GM23338 (cell line): ENCODE measurements around the gene STAM. TPM values are rescaled to one million over a fixed set of nuclear protein-coding genes. Genes with fewer than 3 reads are reported as not detected.

ENCODE experiments used
- ATAC-seq: fragments of 200-7000 bp; cut with Tn5 transposase; 3 replicates; pipeline ENCODE4 v1.9.1; 2020
- DNase-seq: peaks from one replicate; pipeline ENCODE4 v3.0.0-alpha.2; 2015; ENCODE audit warnings: low spot score
- H2AFZ ChIP-seq: fragments of 200-600 bp; sonication (generic); 2 replicates; pipeline ENCODE4 v1.8.0; 2016; ENCODE audit warnings: antibody characterized with exemption, mild to moderate bottlenecking, moderate library complexity
- H3F3A ChIP-seq: fragments of 200-600 bp; sonication (generic); replicated peaks from 2 replicates; pipeline ENCODE4 v1.8.0; 2017; ENCODE audit warnings: antibody characterized with exemption, mixed run types, low read depth
- H3K27ac ChIP-seq: fragments of 200-600 bp; sonication (generic); 2 replicates; pipeline ENCODE4 v1.6.1; 2016; ENCODE audit warnings: low read depth
- H3K27me3 ChIP-seq: fragments of 200-600 bp; sonication (generic); 2 replicates; pipeline ENCODE4 v1.8.0; 2016; ENCODE audit warnings: mild to moderate bottlenecking, mixed run types, moderate library complexity; ENCODE audit not compliant: insufficient read depth
- H3K36me3 ChIP-seq: fragments of 200-600 bp; sonication (generic); 2 replicates; pipeline ENCODE4 v1.8.0; 2016; ENCODE audit warnings: mild to moderate bottlenecking; ENCODE audit not compliant: insufficient read depth
- H3K4me1 ChIP-seq: fragments of 200-600 bp; sonication (generic); 2 replicates; pipeline ENCODE4 v1.8.0; 2016; ENCODE audit warnings: mild to moderate bottlenecking, moderate library complexity; ENCODE audit not compliant: insufficient read depth
- H3K4me2 ChIP-seq: fragments of 200-600 bp; sonication (generic); 2 replicates; pipeline ENCODE4 v1.7.1; 2017; ENCODE audit warnings: mixed run types
- H3K4me3 ChIP-seq: fragments of 200-600 bp; sonication (generic); 2 replicates; pipeline ENCODE4 v1.6.1; 2016; ENCODE audit warnings: mixed run types
- H3K79me2 ChIP-seq: fragments of 200-600 bp; sonication (generic); replicated peaks from 2 replicates; pipeline ENCODE4 v1.8.0; 2017; ENCODE audit warnings: mild to moderate bottlenecking; ENCODE audit not compliant: insufficient read depth
- H3K9me2 ChIP-seq: fragments of 200-600 bp; sonication (generic); 2 replicates; pipeline ENCODE4 v1.8.0; 2017; ENCODE audit not compliant: insufficient read depth
- H4K20me1 ChIP-seq: fragments of 200-600 bp; sonication (generic); replicated peaks from 2 replicates; pipeline ENCODE4 v1.8.0; 2017; ENCODE audit warnings: mild to moderate bottlenecking; ENCODE audit not compliant: insufficient read depth
- H3K27ac Mint-ChIP-seq: 2 replicates; pipeline ENCODE4 v1.8.0; 2020; ENCODE audit warnings: inconsistent platforms, mild to moderate bottlenecking, moderate library complexity, mixed read lengths
- H3K27me3 Mint-ChIP-seq: 3 replicates; pipeline ENCODE4 v1.8.0; 2022; ENCODE audit warnings: low read depth, mild to moderate bottlenecking, moderate library complexity, mixed read lengths, inconsistent platforms; ENCODE audit not compliant: insufficient read depth, poor library complexity
- H3K36me3 Mint-ChIP-seq: 3 replicates; pipeline ENCODE4 v1.8.0; 2021; ENCODE audit warnings: low read depth, mild to moderate bottlenecking, inconsistent platforms, moderate library complexity, mixed read lengths
- H3K4me1 Mint-ChIP-seq: 3 replicates; pipeline ENCODE4 v1.8.0; 2020; ENCODE audit warnings: mild to moderate bottlenecking, inconsistent platforms, mixed read lengths
- H3K4me3 Mint-ChIP-seq: 3 replicates; pipeline ENCODE4 v1.8.0; 2021; ENCODE audit warnings: moderate library complexity, mild to moderate bottlenecking, inconsistent platforms, mixed read lengths
- H3K9me3 Mint-ChIP-seq: 3 replicates; pipeline ENCODE4 v1.8.0; 2020; ENCODE audit warnings: moderate library complexity, mild to moderate bottlenecking, inconsistent platforms, mixed read lengths
- CREB1 ChIP-seq: fragments of 250-450 bp; sonication (Bioruptor Pico); IDR thresholded peaks from 2 replicates; pipeline ENCODE4 v1.5.0; 2020; ENCODE audit warnings: low read depth, mild to moderate bottlenecking, moderate library complexity
- EZH2 ChIP-seq: fragments of 200-600 bp; sonication (generic); IDR thresholded peaks from one replicate; pipeline ENCODE4 v1.8.0; 2017; ENCODE audit warnings: antibody characterized with exemption, mild to moderate bottlenecking, low read depth; ENCODE audit not compliant: unreplicated experiment
- EZH2phosphoT487 ChIP-seq: fragments of 200-600 bp; sonication (generic); IDR thresholded peaks from one replicate; pipeline ENCODE4 v1.8.1; 2018; ENCODE audit warnings: antibody characterized with exemption; ENCODE audit not compliant: unreplicated experiment
- NANOG ChIP-seq: IDR thresholded peaks from 2 replicates; pipeline ENCODE4 v1.6.1; 2016; ENCODE audit warnings: antibody characterized with exemption, borderline replicate concordance
- STAT1 ChIP-seq: IDR thresholded peaks from one replicate; pipeline ENCODE4 v1.6.1; 2016; ENCODE audit warnings: antibody characterized with exemption; ENCODE audit not compliant: unreplicated experiment
- ZNF331 ChIP-seq: fragments of 250-450 bp; sonication (Bioruptor Pico); IDR thresholded peaks from 2 replicates; pipeline ENCODE4 v1.5.0; 2020; ENCODE audit warnings: low read depth, mild to moderate bottlenecking, moderate library complexity
- polyA plus RNA-seq: library from polyadenylated mRNA; unstranded; fragments of >200 nt; fragmentation: Nextera tagmentation; extraction: Ambion mirVana; gene quantifications from 2 replicates; pipeline ENCODE4 v1.2.1, GENCODE V29; 2016
- total RNA-seq: library from RNA; depleted of rRNA; stranded (reverse); fragments of >200 nt; shearing (Covaris generic); gene quantifications from 2 replicates; pipeline ENCODE4 v1.2.3, GENCODE V29; 2014
- TF ChIP-seq, protein P1 (sequence below): IDR thresholded peaks from one replicate; pipeline ENCODE4 v1.6.1; 2018; ENCODE audit warnings: antibody characterized with exemption; ENCODE audit not compliant: unreplicated experiment
- TF ChIP-seq, protein P2 (sequence below): fragments of 250-450 bp; sonication (Bioruptor Pico); IDR thresholded peaks from 2 replicates; pipeline ENCODE4 v1.5.0; 2020; ENCODE audit warnings: mild to moderate bottlenecking, moderate library complexity
- TF ChIP-seq, protein P3 (sequence below): IDR thresholded peaks from 2 replicates; pipeline ENCODE4 v1.6.1; 2016; ENCODE audit warnings: antibody characterized with exemption

Gene STAM
- total and polyA plus RNA-seq, 2 experiments from 2014 or later: 28.8 to 40.5 TPM

DNA sequence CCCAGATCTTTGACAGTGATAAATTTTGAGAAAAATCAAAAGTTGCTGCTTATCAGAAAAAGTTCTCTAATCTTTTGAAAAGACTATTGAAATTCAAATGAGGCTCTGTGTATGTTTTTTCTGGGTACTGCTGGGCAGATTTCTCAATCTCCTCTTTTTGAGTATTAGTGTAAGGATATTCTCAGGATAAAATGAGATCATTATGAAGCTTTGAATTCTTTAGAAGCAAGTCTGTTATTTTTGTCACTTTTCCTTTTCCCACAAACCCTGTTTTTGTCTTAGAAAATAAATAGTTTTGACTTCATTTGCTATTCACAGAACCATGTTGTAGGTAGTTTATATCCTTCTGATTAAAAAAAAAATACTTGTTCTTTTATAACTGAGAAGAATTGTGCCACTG is 7.9 kb downstream of the STAM start:
- peaks cover 52% of the 10 kb centered on the region for H3K36me3 Mint-ChIP-seq
- H3K4me1 ChIP-seq: peaks cover 34% of the 10 kb centered on the region
- H3K27me3 ChIP-seq: no peaks in the 10 kb centered on the region
- no peak overlapping the region; the same call in 1 of the 2 replicates for H3K27ac Mint-ChIP-seq
- no peaks in the 10 kb centered on the region; the same call in 1 of the 2 replicates for H3F3A ChIP-seq
- peaks cover 28% of the 10 kb centered on the region for H3K9me3 Mint-ChIP-seq
- ATAC-seq: no peak
- DNase-seq: no peak
- no peak overlapping the region for H2AFZ ChIP-seq
- no peaks in the 10 kb centered on the region for H3K9me2 ChIP-seq
- peaks cover 6% of the 10 kb centered on the region; the same call in 1 of the 2 replicates for H3K36me3 ChIP-seq
- H3K4me3 Mint-ChIP-seq: no peak overlapping the region
- H4K20me1 ChIP-seq: no peaks in the 10 kb centered on the region
- H3K4me1 Mint-ChIP-seq: peaks cover 17% of the 10 kb centered on the region
- H3K27me3 Mint-ChIP-seq: no peaks in the 10 kb centered on the region
- H3K4me3 ChIP-seq: no peak overlapping the region
- H3K79me2 ChIP-seq: peaks cover 97% of the 10 kb centered on the region
- TF ChIP-seq, protein P1, sequence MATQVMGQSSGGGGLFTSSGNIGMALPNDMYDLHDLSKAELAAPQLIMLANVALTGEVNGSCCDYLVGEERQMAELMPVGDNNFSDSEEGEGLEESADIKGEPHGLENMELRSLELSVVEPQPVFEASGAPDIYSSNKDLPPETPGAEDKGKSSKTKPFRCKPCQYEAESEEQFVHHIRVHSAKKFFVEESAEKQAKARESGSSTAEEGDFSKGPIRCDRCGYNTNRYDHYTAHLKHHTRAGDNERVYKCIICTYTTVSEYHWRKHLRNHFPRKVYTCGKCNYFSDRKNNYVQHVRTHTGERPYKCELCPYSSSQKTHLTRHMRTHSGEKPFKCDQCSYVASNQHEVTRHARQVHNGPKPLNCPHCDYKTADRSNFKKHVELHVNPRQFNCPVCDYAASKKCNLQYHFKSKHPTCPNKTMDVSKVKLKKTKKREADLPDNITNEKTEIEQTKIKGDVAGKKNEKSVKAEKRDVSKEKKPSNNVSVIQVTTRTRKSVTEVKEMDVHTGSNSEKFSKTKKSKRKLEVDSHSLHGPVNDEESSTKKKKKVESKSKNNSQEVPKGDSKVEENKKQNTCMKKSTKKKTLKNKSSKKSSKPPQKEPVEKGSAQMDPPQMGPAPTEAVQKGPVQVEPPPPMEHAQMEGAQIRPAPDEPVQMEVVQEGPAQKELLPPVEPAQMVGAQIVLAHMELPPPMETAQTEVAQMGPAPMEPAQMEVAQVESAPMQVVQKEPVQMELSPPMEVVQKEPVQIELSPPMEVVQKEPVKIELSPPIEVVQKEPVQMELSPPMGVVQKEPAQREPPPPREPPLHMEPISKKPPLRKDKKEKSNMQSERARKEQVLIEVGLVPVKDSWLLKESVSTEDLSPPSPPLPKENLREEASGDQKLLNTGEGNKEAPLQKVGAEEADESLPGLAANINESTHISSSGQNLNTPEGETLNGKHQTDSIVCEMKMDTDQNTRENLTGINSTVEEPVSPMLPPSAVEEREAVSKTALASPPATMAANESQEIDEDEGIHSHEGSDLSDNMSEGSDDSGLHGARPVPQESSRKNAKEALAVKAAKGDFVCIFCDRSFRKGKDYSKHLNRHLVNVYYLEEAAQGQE: no peak
- TF ChIP-seq EZH2: no peak
- TF ChIP-seq, protein P2, sequence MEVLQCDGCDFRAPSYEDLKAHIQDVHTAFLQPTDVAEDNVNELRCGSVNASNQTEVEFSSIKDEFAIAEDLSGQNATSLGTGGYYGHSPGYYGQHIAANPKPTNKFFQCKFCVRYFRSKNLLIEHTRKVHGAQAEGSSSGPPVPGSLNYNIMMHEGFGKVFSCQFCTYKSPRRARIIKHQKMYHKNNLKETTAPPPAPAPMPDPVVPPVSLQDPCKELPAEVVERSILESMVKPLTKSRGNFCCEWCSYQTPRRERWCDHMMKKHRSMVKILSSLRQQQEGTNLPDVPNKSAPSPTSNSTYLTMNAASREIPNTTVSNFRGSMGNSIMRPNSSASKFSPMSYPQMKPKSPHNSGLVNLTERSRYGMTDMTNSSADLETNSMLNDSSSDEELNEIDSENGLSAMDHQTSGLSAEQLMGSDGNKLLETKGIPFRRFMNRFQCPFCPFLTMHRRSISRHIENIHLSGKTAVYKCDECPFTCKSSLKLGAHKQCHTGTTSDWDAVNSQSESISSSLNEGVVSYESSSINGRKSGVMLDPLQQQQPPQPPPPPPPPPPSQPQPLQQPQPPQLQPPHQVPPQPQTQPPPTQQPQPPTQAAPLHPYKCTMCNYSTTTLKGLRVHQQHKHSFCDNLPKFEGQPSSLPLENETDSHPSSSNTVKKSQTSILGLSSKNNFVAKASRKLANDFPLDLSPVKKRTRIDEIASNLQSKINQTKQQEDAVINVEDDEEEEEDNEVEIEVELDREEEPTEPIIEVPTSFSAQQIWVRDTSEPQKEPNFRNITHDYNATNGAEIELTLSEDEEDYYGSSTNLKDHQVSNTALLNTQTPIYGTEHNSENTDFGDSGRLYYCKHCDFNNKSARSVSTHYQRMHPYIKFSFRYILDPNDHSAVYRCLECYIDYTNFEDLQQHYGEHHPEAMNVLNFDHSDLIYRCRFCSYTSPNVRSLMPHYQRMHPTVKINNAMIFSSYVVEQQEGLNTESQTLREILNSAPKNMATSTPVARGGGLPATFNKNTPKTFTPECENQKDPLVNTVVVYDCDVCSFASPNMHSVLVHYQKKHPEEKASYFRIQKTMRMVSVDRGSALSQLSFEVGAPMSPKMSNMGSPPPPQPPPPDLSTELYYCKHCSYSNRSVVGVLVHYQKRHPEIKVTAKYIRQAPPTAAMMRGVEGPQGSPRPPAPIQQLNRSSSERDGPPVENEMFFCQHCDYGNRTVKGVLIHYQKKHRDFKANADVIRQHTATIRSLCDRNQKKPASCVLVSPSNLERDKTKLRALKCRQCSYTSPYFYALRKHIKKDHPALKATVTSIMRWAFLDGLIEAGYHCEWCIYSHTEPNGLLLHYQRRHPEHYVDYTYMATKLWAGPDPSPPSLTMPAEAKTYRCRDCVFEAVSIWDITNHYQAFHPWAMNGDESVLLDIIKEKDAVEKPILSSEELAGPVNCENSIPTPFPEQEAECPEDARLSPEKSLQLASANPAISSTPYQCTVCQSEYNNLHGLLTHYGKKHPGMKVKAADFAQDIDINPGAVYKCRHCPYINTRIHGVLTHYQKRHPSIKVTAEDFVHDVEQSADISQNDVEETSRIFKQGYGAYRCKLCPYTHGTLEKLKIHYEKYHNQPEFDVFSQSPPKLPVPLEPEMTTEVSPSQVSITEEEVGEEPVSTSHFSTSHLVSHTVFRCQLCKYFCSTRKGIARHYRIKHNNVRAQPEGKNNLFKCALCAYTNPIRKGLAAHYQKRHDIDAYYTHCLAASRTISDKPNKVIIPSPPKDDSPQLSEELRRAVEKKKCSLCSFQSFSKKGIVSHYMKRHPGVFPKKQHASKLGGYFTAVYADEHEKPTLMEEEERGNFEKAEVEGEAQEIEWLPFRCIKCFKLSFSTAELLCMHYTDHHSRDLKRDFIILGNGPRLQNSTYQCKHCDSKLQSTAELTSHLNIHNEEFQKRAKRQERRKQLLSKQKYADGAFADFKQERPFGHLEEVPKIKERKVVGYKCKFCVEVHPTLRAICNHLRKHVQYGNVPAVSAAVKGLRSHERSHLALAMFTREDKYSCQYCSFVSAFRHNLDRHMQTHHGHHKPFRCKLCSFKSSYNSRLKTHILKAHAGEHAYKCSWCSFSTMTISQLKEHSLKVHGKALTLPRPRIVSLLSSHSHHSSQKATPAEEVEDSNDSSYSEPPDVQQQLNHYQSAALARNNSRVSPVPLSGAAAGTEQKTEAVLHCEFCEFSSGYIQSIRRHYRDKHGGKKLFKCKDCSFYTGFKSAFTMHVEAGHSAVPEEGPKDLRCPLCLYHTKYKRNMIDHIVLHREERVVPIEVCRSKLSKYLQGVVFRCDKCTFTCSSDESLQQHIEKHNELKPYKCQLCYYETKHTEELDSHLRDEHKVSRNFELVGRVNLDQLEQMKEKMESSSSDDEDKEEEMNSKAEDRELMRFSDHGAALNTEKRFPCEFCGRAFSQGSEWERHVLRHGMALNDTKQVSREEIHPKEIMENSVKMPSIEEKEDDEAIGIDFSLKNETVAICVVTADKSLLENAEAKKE (CRISPR knock-in tag): no peak
- TF ChIP-seq ZNF331 (CRISPR knock-in tag): no peak
- no peak for TF ChIP-seq NANOG
- no peak for TF ChIP-seq STAT1
- TF ChIP-seq CREB1: no peak
- TF ChIP-seq, protein P3, sequence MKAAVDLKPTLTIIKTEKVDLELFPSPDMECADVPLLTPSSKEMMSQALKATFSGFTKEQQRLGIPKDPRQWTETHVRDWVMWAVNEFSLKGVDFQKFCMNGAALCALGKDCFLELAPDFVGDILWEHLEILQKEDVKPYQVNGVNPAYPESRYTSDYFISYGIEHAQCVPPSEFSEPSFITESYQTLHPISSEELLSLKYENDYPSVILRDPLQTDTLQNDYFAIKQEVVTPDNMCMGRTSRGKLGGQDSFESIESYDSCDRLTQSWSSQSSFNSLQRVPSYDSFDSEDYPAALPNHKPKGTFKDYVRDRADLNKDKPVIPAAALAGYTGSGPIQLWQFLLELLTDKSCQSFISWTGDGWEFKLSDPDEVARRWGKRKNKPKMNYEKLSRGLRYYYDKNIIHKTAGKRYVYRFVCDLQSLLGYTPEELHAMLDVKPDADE: no peak
- no peak for TF ChIP-seq EZH2phosphoT487
- peak overlapping the region; percentile 61 for H3K4me2 ChIP-seq
- no peak overlapping the region for H3K27ac ChIP-seq
